ENCODE measurements around the gene HLX.

Gene HLX

DNA sequence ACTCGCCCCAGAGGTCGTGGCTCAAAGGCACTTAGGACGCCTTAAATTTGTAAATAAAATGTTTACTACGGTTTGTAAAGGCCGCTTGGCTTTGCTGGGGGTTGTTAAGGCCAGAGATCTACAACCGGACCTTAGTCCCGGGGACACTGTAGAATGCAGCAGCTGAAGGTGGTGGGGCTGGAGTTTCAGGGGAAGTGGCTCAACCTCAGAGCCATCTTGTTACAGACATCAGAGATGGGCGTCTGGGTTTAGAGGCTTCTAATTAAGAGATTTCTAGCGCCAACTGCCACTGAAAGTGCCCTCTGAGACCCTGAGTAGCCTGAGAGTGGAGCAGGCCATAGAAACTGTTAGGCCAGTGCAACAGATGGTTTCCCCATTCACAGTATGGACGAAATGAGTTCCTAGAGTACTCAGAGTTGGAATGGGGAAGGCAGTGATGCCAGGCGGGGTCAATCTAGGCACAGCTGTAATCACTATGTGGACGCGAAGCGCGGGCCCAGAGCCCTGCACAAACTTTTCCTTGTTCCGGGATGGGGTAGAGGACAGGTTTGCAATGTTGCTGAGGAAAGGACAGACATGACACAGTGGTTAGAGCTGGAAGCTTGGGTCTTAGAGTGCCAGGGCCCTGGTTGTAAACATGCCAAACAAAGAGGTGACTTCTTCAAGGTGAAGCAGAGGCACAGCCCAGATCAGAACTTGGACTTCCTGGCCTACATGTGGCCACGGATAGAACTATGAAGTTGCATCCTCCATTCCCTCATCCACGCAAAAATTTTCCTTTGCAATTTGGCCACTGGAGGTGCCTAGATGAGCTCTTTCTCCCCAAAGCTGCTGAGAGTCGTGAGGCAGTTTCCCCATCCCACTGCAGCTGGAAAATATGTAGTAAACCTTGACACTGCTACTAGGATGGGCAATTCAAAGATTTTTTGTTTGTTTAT is 6.0 kb downstream of the HLX start:
- TF ChIP-seq, protein P1, sequence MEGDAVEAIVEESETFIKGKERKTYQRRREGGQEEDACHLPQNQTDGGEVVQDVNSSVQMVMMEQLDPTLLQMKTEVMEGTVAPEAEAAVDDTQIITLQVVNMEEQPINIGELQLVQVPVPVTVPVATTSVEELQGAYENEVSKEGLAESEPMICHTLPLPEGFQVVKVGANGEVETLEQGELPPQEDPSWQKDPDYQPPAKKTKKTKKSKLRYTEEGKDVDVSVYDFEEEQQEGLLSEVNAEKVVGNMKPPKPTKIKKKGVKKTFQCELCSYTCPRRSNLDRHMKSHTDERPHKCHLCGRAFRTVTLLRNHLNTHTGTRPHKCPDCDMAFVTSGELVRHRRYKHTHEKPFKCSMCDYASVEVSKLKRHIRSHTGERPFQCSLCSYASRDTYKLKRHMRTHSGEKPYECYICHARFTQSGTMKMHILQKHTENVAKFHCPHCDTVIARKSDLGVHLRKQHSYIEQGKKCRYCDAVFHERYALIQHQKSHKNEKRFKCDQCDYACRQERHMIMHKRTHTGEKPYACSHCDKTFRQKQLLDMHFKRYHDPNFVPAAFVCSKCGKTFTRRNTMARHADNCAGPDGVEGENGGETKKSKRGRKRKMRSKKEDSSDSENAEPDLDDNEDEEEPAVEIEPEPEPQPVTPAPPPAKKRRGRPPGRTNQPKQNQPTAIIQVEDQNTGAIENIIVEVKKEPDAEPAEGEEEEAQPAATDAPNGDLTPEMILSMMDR (IDR thresholded peaks at IDR 0.05): no peak

DNA sequence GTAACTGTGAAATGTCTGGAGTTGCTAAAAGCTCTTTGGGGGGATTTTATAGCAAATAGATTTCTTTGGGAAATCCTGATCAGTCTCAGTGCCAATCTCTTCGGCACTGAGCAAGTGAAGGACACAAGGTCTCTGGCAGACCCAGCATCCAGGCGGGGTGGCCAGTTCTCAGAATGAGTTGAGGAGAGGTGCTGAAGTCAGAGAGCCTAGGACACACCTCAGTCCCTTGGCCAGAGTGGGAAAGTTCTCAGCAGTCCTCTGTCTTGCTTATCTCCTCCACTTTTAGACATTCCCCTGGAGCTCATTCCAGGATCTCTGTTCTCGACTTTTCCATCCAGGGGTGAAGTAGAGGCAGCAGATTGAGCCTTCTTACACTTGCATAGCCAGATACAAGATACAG is 6.7 kb downstream of the HLX start:
- TF ChIP-seq, protein P1 (IDR thresholded peaks at IDR 0.05): no peak

DNA sequence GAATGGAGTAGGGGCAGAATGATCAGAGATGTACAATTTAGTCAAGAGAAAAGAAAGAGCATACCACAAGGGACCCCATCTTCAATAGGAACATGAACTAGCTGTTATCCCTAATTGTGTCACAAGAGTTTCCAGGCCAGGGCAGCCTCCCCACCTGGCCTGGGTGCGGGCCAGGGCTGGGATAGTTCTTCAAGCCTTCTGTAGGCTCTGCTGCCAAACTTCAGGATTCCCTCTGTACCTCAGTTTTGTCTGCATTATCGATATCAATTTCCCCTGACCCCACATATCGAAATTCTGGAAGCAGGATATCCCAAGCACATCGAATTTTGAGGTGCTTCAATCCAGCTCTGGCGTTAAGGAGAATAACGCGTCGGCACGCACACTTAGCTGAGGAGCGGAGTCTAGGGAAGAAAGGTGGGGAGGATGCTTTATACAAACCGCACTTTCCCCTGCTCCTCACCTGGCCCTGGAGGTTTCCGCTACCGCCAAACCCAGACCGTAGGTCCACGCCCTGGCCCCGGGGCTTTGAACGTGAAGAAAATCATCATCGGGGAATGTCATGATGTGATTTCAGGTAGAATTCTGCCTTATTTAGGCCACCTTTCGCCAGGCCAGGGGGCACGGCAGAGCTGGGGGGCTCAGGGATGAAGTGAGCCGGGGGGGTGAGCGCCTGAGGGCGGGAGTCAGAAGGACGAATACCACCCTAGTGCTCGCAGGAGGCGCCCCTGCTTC is 7.4 kb downstream of the HLX start:
- TF ChIP-seq, protein P1 (IDR thresholded peaks at IDR 0.05): no peak

DNA sequence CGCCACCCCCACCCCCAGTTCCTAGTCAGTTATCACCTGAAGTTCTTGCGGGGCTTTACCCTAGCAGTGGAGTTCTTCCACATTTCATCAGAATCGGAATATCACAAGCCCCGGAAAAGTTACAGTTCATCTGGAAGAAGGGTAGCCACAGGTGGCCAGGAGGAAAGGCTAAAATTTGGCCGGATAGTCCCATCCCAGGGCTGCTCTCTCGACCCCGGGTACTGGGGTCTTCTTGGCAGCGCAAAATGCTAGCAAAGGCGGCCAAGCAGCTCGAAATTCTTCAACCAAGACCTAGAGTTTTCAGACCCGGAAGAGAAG is 7.9 kb downstream of the HLX start:
- TF ChIP-seq, protein P1 (IDR thresholded peaks at IDR 0.05): no peak

DNA sequence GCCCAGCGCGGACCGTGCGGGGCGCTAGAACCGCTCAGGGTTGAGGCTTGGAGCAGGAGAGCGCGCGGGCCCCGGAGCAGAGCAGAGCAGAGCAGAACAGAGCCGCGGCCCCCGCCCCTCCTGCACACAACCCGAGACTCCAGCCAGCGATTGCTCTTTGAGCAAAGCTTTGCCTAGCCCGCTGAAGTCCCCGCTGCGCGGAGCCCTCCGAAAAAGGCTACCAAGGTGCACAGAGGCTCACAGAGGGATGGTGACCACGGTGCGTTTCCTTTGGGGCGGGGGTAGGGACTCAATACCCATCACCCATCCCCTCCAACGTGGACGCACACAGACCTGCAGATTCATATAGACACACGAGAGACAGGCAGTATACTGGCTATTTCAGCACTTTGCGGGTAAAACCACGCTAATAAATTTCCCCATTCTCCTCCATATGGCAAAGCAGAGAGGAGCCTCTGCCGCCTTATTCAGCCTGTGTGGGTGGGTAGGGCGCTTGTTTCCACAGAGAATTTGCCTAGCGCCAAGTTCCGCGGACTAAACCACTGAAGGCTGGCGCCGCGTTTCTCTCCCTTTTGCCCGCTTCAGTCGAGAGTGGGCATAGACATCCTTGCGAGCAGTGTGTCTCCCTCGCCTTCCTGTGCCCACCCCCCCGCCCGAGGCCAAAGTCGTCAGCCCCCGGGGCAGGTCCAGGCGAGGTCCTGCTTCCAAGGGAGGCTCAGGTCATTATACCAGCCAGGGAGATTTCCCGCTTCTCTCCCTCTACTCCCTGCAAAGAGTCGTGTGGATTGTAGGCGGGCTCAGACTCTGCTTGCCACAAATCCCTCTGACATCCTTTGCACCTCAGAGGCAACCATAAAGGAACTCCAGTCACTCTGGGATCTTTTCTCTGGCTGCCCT is 8.5 kb downstream of the HLX start:
- TF ChIP-seq, protein P1 (IDR thresholded peaks at IDR 0.05): no peak

DNA sequence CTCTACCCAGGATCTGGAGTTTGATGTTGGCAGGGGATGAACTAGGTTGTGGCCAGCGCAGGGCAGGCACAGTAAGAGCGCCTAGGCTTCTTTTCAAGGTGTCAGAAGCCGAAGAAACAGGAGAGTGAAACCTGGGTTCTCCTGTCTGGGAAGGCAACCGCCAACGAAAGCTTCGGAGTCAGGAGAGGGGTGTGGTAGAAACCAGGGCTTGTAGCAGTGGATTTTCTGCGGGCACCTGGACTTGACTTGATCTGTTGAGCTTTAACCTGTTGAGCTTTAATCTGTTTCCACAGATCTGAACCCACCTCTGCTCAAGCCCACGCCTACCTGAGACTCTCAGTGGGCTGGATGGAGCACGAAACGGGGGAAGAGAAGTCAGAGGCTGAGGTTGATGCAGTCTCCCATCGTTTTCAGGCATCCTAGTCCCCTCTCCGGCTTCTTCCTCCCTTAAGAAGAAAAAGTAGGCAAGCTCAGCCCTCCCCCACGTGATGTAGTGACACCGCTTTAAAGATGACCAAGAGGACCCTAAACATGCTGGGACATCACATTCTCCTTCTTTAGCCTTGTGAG is 9.3 kb downstream of the HLX start:
- TF ChIP-seq, protein P1 (IDR thresholded peaks at IDR 0.05): no peak

DNA sequence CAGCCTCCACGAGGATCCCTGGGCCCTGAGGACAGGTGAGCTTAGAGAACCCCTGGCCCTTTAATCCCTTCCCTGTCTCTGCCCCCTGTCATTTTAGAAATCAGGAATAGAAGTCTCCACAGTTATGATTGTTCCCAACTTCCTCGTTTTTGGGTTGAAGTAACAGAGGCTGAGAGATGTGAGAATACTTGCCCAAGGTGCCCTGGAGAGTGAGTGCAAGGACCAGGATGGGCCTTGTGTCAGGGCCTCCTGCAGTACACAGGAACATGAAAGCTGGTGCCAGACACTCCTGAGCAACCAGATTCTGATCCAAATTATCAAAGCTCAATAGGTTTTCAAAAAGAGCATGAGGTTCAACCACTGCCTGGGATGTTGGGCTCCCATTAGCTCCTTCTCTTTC is 10.1 kb downstream of the HLX start:
- TF ChIP-seq, protein P1 (IDR thresholded peaks at IDR 0.05): no peak
